CD14-positive monocyte (primary cell): Measurements from ENCODE around the gene DIAPH2. TPM values are rescaled to one million over a fixed set of nuclear protein-coding genes. Genes with fewer than 3 reads are reported as not detected.

Source experiments
- DNase-seq, 3 donors: peaks; one replicate each; pipeline ENCODE4 v3.0.0-alpha.2; 2011 to 2022
- H2AFZ ChIP-seq: 2 replicates; pipeline ENCODE4 v1.6.0; 2012; ENCODE audit warnings: mild to moderate bottlenecking, low read depth, low read length, inconsistent platforms; ENCODE audit not compliant: insufficient read depth, poor library complexity, severe bottlenecking
- H3K27ac ChIP-seq, 2 donors: 1 replicate in 1 of 2; 2 replicates in 1 of 2; pipeline ENCODE4 v1.5.1; 2012 to 2013; ENCODE audit warnings: low read length in 2 of 2, control low read depth in 1 of 2, inconsistent platforms in 1 of 2, low read depth in 1 of 2, mild to moderate bottlenecking in 1 of 2
- H3K27me3 ChIP-seq, 2 donors: one replicate each; pipeline versions ENCODE4 v1.6.0 to v1.6.1; 2011 to 2013; ENCODE audit warnings: low read length in 2 of 2; ENCODE audit not compliant: control insufficient read depth in 2 of 2, insufficient read depth in 2 of 2
- H3K36me3 ChIP-seq, 2 donors: replicated peaks in 1 of 2; 1 replicate in 1 of 2; 2 replicates in 1 of 2; pipeline versions ENCODE4 v1.5.1 to v1.6.1; 2012 to 2013; ENCODE audit warnings: low read length in 2 of 2, control low read depth in 1 of 2, inconsistent platforms in 1 of 2, mild to moderate bottlenecking in 1 of 2; ENCODE audit not compliant: insufficient read depth in 2 of 2, control insufficient read depth in 1 of 2
- H3K4me1 ChIP-seq, 2 donors: 1 replicate in 1 of 2; 2 replicates in 1 of 2; pipeline versions ENCODE4 v1.5.1 to v1.6.1; 2012 to 2013; ENCODE audit warnings: low read length in 2 of 2, control low read depth in 1 of 2, inconsistent platforms in 1 of 2, mild to moderate bottlenecking in 1 of 2, moderate library complexity in 1 of 2; ENCODE audit not compliant: insufficient read depth in 2 of 2, control insufficient read depth in 1 of 2
- H3K4me2 ChIP-seq: replicated peaks from 2 replicates; pipeline ENCODE3; 2012; ENCODE audit warnings: low read length, moderate library complexity, mild to moderate bottlenecking; ENCODE audit not compliant: poor library complexity, severe bottlenecking; ENCODE audit errors: extremely low read depth
- H3K4me3 ChIP-seq, 3 experiments: fragments of 200-600 bp in 1 of 3; sonication (generic) in 1 of 3; replicated peaks in 1 of 3; 1 replicate in 2 of 3; 2 replicates in 1 of 3; pipeline ENCODE4 v1.5.1; 2011 to 2013; ENCODE audit warnings: low read length in 3 of 3, mild to moderate bottlenecking in 3 of 3, control low read depth in 2 of 3, low read depth in 2 of 3, inconsistent platforms in 1 of 3, moderate library complexity in 1 of 3
- H3K79me2 ChIP-seq: 2 replicates; pipeline ENCODE4 v1.6.0; 2012; ENCODE audit warnings: mild to moderate bottlenecking, control low read depth, inconsistent platforms, low read length, moderate library complexity; ENCODE audit not compliant: insufficient read depth
- H3K9ac ChIP-seq: 2 replicates; pipeline ENCODE4 v1.6.0; 2017; ENCODE audit warnings: low read length, mild to moderate bottlenecking; ENCODE audit not compliant: insufficient read depth, poor library complexity, severe bottlenecking
- H3K9me3 ChIP-seq, 2 donors: replicated peaks in 1 of 2; 1 replicate in 1 of 2; 2 replicates in 1 of 2; pipeline versions ENCODE4 v1.5.1 to v1.6.1; 2012 to 2013; ENCODE audit warnings: low read length in 2 of 2, control low read depth in 1 of 2; ENCODE audit not compliant: control insufficient read depth in 1 of 2, insufficient read depth in 1 of 2
- H4K20me1 ChIP-seq: 2 replicates; pipeline ENCODE4 v1.6.0; 2012; ENCODE audit warnings: mild to moderate bottlenecking, low read length, control low read depth, moderate library complexity; ENCODE audit not compliant: insufficient read depth
- H3K27ac Mint-ChIP-seq, 7 donors: one replicate each; pipeline ENCODE4 v1.8.0; 2020; ENCODE audit warnings: mild to moderate bottlenecking in 7 of 7, mixed read lengths in 7 of 7, moderate library complexity in 6 of 7, inconsistent platforms in 2 of 7
- H3K27me3 Mint-ChIP-seq, 3 donors: one replicate each; pipeline ENCODE4 v1.8.0; 2021 to 2022; ENCODE audit warnings: low read depth in 3 of 3, mild to moderate bottlenecking in 3 of 3, mixed read lengths in 3 of 3, moderate library complexity in 3 of 3, inconsistent platforms in 1 of 3
- H3K36me3 Mint-ChIP-seq, 2 donors: one replicate each; pipeline ENCODE4 v1.8.0; 2020; ENCODE audit warnings: mixed read lengths in 2 of 2, inconsistent platforms in 1 of 2, mild to moderate bottlenecking in 1 of 2
- H3K4me1 Mint-ChIP-seq: one replicate; pipeline ENCODE4 v1.8.0; 2020; ENCODE audit warnings: mild to moderate bottlenecking, mixed read lengths
- H3K4me3 Mint-ChIP-seq, 2 donors: one replicate each; pipeline ENCODE4 v1.8.0; 2020; ENCODE audit warnings: mild to moderate bottlenecking in 2 of 2, mixed read lengths in 2 of 2, moderate library complexity in 1 of 2
- H3K9me3 Mint-ChIP-seq, 7 donors: one replicate each; pipeline ENCODE4 v1.8.0; 2020 to 2022; ENCODE audit warnings: mixed read lengths in 7 of 7, mild to moderate bottlenecking in 6 of 7, moderate library complexity in 6 of 7, inconsistent platforms in 2 of 7
- CTCF ChIP-seq: fragments of 200-600 bp; IDR thresholded peaks from one replicate; pipeline ENCODE4 v1.8.0; 2022; ENCODE audit warnings: antibody characterized with exemption, mild to moderate bottlenecking
- WGBS: methylation state at CpG from one replicate; pipeline ENCODE4 v1.1.5; 2013; ENCODE audit warnings: missing lambda C conversion rate; ENCODE audit not compliant: insufficient coverage; 5-methylcytosine and 5-hydroxymethylcytosine counted together
- intact Hi-C, 2 donors: fragments of 100-400 bp; cut with micrococcal nuclease; formaldehyde crosslinking; loops; one replicate each; pipeline versions ENCODE4 v1.15.0 to v1.15.1; 2023
- polyA plus RNA-seq, 3 donors: library from polyadenylated mRNA; depleted of rRNA in 1 of 3; unstranded in 2 of 3; stranded (reverse) in 1 of 3; fragments of 300-500 nt in 2 of 3; fragments of >200 nt in 1 of 3; fragmentation: Illumina TruSeq in 2 of 3; gene quantifications; 1 replicate in 2 of 3; 2 replicates in 1 of 3; pipeline ENCODE4 v1.2.3, GENCODE V29; 2012 to 2021

Gene DIAPH2
- polyA plus RNA-seq, 3 donors, result 9.5 to 20.5 (median 11.4) TPM

- H4K20me1 ChIP-seq, result peaks cover 4% of the 10 kb centered on the region
- peaks cover 0 to 5% (median 0%) of the 10 kb centered on the region in 3 donors for H3K27me3 Mint-ChIP-seq
- peaks cover 0 to 6% of the 10 kb centered on the region in 2 donors for H3K36me3 Mint-ChIP-seq
- H3K4me1 ChIP-seq, result no peaks in the 10 kb centered on the region
- no peaks in the 10 kb centered on the region for H3K27me3 ChIP-seq
- no peaks in the 10 kb centered on the region for H3K4me1 Mint-ChIP-seq
- peaks cover 0 to 2% of the 10 kb centered on the region in 2 donors for H3K36me3 ChIP-seq
- H3K4me2 ChIP-seq, result no peak overlapping the region
- H3K4me3 Mint-ChIP-seq, result no peak overlapping the region
- no peak for DNase-seq
- no CpG with 5 or more reads among the region's 3 CpGs for WGBS
- H3K9me3 ChIP-seq, result no peaks in the 10 kb centered on the region
- TF ChIP-seq CTCF, result no peak
- H3K9ac ChIP-seq, result no peak overlapping the region
- no peak overlapping the region for H3K27ac ChIP-seq
- intact Hi-C loops, result no loop called here
- no peak overlapping the region for H2AFZ ChIP-seq
- H3K27ac Mint-ChIP-seq, result no peak overlapping the region
- H3K9me3 Mint-ChIP-seq, result no peaks in the 10 kb centered on the region
- H3K79me2 ChIP-seq, result no peaks in the 10 kb centered on the region
- H3K4me3 ChIP-seq, result no peak overlapping the region
Observed at GRCh38 chrX:96907516-96908272, 223.1 kb downstream of the DIAPH2 start.

- DNase-seq, result no peak
- intact Hi-C loops, result no loop called here
- Histone ChIP-seq H3K27ac (no peak overlapping the region), H3K36me3 (peaks cover 0 to 2% of the 10 kb centered on the region in 2 donors), H3K4me3 (no peak overlapping the region), H3K4me1 (no peaks in the 10 kb centered on the region), H2AFZ (no peak overlapping the region), H3K9ac (no peak overlapping the region), H3K9me3 (no peaks in the 10 kb centered on the region), H3K27me3 (no peaks in the 10 kb centered on the region), H3K79me2 (no peaks in the 10 kb centered on the region), H4K20me1 (no peaks in the 10 kb centered on the region), H3K4me2 (no peak overlapping the region)
- no CpG with 5 or more reads among the region's 5 CpGs for WGBS
- no peak overlapping the region for H3K4me3 Mint-ChIP-seq
- H3K36me3 Mint-ChIP-seq, result peaks cover 2 to 6% of the 10 kb centered on the region in 2 donors
- H3K9me3 Mint-ChIP-seq, result no peaks in the 10 kb centered on the region
- H3K4me1 Mint-ChIP-seq, result no peaks in the 10 kb centered on the region
- H3K27ac Mint-ChIP-seq, result no peak overlapping the region
- no peak for TF ChIP-seq CTCF
- peaks cover 0 to 5% (median 0%) of the 10 kb centered on the region in 3 donors for H3K27me3 Mint-ChIP-seq
Observed at GRCh38 chrX:96909291-96909690, 224.6 kb downstream of the DIAPH2 start.
